GM12801 (cell line): ENCODE results near the gene SLC26A5.

Source experiments
- TF ChIP-seq, protein P1 (sequence below): IDR thresholded peaks from one replicate; pipeline ENCODE4 v1.5.1; 2011; ENCODE audit warnings: control low read depth; ENCODE audit not compliant: insufficient read length; ENCODE audit errors: extremely low read depth

The SLC26A5 gene

DNA sequence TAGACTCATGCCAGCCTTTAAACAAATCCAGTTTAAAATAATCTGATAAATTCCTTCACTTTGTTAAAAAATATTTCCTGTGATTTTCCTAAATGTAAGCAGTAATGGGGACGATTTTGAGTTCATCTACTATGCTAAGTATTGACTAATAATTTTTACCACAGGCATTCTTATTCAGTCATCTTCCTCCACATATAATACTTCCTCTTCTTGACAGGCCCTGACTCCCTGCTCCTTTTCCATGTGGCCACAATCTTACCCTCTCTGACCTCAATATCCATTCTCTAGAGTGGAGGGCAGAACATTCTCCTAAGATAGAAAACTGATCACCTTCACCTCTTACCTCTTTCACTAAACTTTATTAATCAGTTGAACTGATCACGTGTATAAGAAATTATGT lies 109.2 kb downstream of the SLC26A5 start:
- TF ChIP-seq, protein P1, sequence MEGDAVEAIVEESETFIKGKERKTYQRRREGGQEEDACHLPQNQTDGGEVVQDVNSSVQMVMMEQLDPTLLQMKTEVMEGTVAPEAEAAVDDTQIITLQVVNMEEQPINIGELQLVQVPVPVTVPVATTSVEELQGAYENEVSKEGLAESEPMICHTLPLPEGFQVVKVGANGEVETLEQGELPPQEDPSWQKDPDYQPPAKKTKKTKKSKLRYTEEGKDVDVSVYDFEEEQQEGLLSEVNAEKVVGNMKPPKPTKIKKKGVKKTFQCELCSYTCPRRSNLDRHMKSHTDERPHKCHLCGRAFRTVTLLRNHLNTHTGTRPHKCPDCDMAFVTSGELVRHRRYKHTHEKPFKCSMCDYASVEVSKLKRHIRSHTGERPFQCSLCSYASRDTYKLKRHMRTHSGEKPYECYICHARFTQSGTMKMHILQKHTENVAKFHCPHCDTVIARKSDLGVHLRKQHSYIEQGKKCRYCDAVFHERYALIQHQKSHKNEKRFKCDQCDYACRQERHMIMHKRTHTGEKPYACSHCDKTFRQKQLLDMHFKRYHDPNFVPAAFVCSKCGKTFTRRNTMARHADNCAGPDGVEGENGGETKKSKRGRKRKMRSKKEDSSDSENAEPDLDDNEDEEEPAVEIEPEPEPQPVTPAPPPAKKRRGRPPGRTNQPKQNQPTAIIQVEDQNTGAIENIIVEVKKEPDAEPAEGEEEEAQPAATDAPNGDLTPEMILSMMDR, result no peak

DNA sequence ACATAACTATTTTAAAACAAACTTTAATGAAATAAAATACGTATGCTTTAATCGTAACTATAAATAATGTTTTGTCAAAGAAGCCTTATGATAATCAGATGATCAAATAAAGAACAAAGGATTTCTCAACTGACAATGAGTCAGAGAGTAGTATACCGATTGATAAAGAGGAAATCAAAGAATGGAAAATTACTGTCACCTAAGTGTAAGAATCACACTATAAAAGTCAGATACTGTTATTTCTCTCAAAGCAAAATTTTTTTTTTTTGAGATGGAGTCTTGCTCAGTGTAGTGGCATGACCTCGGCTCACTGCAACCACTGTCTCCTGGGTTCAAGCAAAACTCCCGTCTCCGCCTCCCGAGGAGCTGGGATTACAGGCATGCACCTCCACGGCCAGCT lies 120.3 kb downstream of the SLC26A5 start:
- TF ChIP-seq, protein P1, result no peak
